Tibial nerve (tissue), 4 donors: Measurements from ENCODE around the gene PMPCA.

Source experiments
- EP300 ChIP-seq, 2 donors: sonication (generic); formaldehyde crosslinking; IDR thresholded peaks; one replicate each; pipeline ENCODE4 v1.6.1; 2017; ENCODE audit warnings: antibody characterized with exemption in 2 of 2, mild to moderate bottlenecking in 1 of 2
- POLR2A ChIP-seq, 2 donors: fragments of 450-650 bp; IDR thresholded peaks; one replicate each; pipeline ENCODE4 v1.6.1; 2017; ENCODE audit warnings: antibody characterized with exemption in 2 of 2, mild to moderate bottlenecking in 2 of 2, moderate library complexity in 2 of 2
- TF ChIP-seq, protein P1 (sequence below), 5 experiments: fragments of 200-600 bp in 3 of 5; fragments of 450-650 bp in 2 of 5; sonication (generic) in 3 of 5; IDR thresholded peaks; one replicate each; pipeline ENCODE4 v1.5.1; 2016 to 2019; ENCODE audit warnings: antibody characterized with exemption in 5 of 5, mild to moderate bottlenecking in 3 of 5, moderate library complexity in 2 of 5

DNA sequence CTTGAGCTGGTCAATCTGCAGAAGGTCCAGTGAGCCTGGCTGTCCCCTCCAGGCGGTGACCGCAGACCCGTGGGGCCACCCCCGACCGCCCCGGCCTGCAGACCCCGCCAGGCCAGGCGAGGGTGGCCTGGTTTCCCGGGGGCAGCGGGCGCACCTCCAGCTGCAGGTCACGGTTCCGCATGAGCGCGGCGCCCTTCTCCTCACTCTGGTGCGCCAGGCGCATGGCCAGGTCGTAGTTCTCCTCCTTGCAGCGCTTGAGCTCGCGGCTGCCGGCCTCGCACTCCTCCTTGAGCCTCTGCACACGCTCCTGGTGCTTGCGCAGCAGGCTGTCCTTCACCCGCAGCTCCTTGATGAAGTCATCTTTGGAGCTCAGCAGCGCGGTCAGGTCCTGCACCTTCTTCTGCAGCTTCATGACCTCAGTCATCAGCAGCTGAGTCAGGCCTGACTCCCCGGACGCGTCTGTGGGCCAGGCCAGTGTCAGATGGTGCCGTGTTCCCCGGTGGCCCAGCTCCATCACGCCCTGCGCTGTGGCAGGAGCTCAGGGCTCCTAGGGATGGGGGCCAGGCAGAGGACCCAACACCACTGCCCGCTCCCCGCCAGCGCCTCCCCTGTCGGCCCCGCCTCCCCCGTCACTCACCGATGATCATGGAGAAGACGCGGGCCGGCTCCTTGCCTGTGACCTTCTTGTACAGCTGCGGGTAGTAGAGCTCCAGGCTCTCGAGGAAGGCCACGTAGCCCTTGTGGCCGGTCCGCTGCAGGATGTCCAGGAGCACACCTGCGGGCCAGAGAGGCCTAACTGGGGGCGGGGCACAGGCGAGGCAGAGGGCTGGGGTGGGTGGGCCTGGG lies 39.5 kb upstream of the PMPCA start:
- no peak for TF ChIP-seq POLR2A (IDR thresholded peaks at IDR 0.05)
- TF ChIP-seq, protein P1, sequence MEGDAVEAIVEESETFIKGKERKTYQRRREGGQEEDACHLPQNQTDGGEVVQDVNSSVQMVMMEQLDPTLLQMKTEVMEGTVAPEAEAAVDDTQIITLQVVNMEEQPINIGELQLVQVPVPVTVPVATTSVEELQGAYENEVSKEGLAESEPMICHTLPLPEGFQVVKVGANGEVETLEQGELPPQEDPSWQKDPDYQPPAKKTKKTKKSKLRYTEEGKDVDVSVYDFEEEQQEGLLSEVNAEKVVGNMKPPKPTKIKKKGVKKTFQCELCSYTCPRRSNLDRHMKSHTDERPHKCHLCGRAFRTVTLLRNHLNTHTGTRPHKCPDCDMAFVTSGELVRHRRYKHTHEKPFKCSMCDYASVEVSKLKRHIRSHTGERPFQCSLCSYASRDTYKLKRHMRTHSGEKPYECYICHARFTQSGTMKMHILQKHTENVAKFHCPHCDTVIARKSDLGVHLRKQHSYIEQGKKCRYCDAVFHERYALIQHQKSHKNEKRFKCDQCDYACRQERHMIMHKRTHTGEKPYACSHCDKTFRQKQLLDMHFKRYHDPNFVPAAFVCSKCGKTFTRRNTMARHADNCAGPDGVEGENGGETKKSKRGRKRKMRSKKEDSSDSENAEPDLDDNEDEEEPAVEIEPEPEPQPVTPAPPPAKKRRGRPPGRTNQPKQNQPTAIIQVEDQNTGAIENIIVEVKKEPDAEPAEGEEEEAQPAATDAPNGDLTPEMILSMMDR (IDR thresholded peaks at IDR 0.05): no peak
- no peak for TF ChIP-seq EP300 (IDR thresholded peaks at IDR 0.05)
